ENCODE measurements around the gene CMIP. TPM values are rescaled to one million over a fixed set of nuclear protein-coding genes. Genes with fewer than 3 reads are reported as not detected.
A peak's percentile ranks its signal among the peaks of the same experiment; 100 is the strongest.

Gene CMIP
- total RNA-seq, 4 donors from 2014 or later: 44.6 to 152 (median 76.5) TPM

- H3K27ac ChIP-seq: peak overlapping the region; percentile 14 to 98 (median 91)
- H3K36me3 ChIP-seq: no peaks in the 10 kb centered on the region
- no peak for DNase-seq
- peaks cover 10 to 70% (median 14%) of the 10 kb centered on the region in 4 donors for H3K4me1 ChIP-seq
- H3K4me3 ChIP-seq: peak overlapping the region in 2 of 4 donors; percentile 92 to 98
- no peaks in the 10 kb centered on the region for H3K27me3 ChIP-seq
- no peak for TF ChIP-seq POLR2A (IDR thresholded peaks at IDR 0.05)
- no peak for TF ChIP-seq CTCF (IDR thresholded peaks at IDR 0.05)
- H3K9me3 ChIP-seq: no peaks in the 10 kb centered on the region
Observed at GRCh38 chr16:81449241-81449640, 4.6 kb downstream of the CMIP start.

GRCh38 chr16:81449899-81450608 lies 5.4 kb downstream of the CMIP start:
- Histone ChIP-seq H3K36me3 (no peaks in the 10 kb centered on the region), H3K4me3 (no peak overlapping the region), H3K27ac (peak overlapping the region in 2 of 4 donors; percentile 97 to 98), H3K9me3 (no peaks in the 10 kb centered on the region), H3K27me3 (no peaks in the 10 kb centered on the region), H3K4me1 (peaks cover 10 to 75% (median 14%) of the 10 kb centered on the region in 4 donors)
- no peak for TF ChIP-seq CTCF (IDR thresholded peaks at IDR 0.05)
- TF ChIP-seq POLR2A (IDR thresholded peaks at IDR 0.05): no peak
- DNase-seq: peak in 1 of 3 donors; percentile 44

- TF ChIP-seq CTCF (IDR thresholded peaks at IDR 0.05): peak in 1 of 6 experiments; percentile 5
- no peak for TF ChIP-seq POLR2A (IDR thresholded peaks at IDR 0.05)
- Histone ChIP-seq H3K36me3 (no peaks in the 10 kb centered on the region), H3K4me3 (no peak overlapping the region), H3K9me3 (no peaks in the 10 kb centered on the region), H3K4me1 (peaks cover 10 to 84% (median 14%) of the 10 kb centered on the region in 4 donors), H3K27ac (peak overlapping the region in 3 of 4 donors; percentile 58 to 88 (median 83)), H3K27me3 (no peaks in the 10 kb centered on the region)
- no peak for DNase-seq
Observed at GRCh38 chr16:81450783-81451491, 6.3 kb downstream of the CMIP start.

- peak; percentile 19 to 20 for TF ChIP-seq POLR2A (IDR thresholded peaks at IDR 0.05)
- TF ChIP-seq CTCF (IDR thresholded peaks at IDR 0.05): peak in 3 of 6 experiments; percentile 38 to 50 (median 40)
- H3K27ac ChIP-seq: peak overlapping the region; percentile 47 to 88 (median 70)
- peak in 2 of 3 donors; percentile 82 to 84 for DNase-seq
- peaks cover 5 to 94% (median 12%) of the 10 kb centered on the region in 4 donors for H3K4me1 ChIP-seq
- H3K4me3 ChIP-seq: no peak overlapping the region
- no peaks in the 10 kb centered on the region for H3K9me3 ChIP-seq
- H3K36me3 ChIP-seq: no peaks in the 10 kb centered on the region
- H3K27me3 ChIP-seq: no peaks in the 10 kb centered on the region
Observed at GRCh38 chr16:81451753-81452680, 7.4 kb downstream of the CMIP start.

GRCh38 chr16:81453091-81453728 lies 8.6 kb downstream of the CMIP start:
- no peaks in the 10 kb centered on the region for H3K9me3 ChIP-seq
- H3K4me3 ChIP-seq: no peak overlapping the region
- no peaks in the 10 kb centered on the region for H3K27me3 ChIP-seq
- H3K27ac ChIP-seq: peak overlapping the region in 3 of 4 donors; percentile 43 to 83 (median 60)
- no peak for DNase-seq
- no peak for TF ChIP-seq POLR2A (IDR thresholded peaks at IDR 0.05)
- no peak for TF ChIP-seq CTCF (IDR thresholded peaks at IDR 0.05)
- peaks cover 4 to 94% (median 17%) of the 10 kb centered on the region in 4 donors for H3K4me1 ChIP-seq
- H3K36me3 ChIP-seq: no peaks in the 10 kb centered on the region

Measured in Peyer's patch (tissue), 4 donors.